Esophagus squamous epithelium (tissue), 4 donors: ENCODE measurements around the gene SLC24A3.

Source experiments
- POLR2A ChIP-seq, 4 donors: fragments of 450-650 bp; IDR thresholded peaks; one replicate each; pipeline ENCODE4 v1.6.1; 2017; ENCODE audit warnings: antibody characterized with exemption in 4 of 4, mild to moderate bottlenecking in 4 of 4, moderate library complexity in 3 of 4
- TF ChIP-seq, protein P1 (sequence below), 6 experiments: fragments of 450-650 bp in 4 of 6; fragments of 200-600 bp in 2 of 6; sonication (generic) in 2 of 6; IDR thresholded peaks; one replicate each; pipeline ENCODE4 v1.5.1; 2016 to 2019; ENCODE audit warnings: antibody characterized with exemption in 6 of 6, mild to moderate bottlenecking in 4 of 6, moderate library complexity in 4 of 6

DNA sequence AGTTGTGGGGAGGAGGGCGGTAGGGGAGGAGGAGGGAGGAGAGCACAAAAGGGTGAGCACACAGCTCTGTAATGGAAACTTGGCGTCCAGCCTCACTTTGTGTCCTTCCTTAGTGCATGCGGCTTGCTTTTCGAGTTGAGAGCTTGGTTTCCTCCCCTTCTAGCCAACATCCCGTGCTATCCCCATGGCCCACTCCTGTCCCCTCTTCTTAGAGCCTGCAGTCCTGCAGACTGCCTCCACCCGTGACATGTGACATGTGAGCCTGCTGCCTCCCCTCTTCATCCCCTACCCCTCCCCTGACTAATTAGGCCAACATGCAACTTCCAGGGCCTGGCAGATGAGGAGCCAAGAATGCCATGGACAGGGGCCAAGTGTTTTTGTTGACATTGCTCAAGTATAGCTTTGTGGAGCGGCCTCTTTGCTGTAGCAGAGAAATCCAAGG lies 63.2 kb downstream of the SLC24A3 start:
- TF ChIP-seq, protein P1, sequence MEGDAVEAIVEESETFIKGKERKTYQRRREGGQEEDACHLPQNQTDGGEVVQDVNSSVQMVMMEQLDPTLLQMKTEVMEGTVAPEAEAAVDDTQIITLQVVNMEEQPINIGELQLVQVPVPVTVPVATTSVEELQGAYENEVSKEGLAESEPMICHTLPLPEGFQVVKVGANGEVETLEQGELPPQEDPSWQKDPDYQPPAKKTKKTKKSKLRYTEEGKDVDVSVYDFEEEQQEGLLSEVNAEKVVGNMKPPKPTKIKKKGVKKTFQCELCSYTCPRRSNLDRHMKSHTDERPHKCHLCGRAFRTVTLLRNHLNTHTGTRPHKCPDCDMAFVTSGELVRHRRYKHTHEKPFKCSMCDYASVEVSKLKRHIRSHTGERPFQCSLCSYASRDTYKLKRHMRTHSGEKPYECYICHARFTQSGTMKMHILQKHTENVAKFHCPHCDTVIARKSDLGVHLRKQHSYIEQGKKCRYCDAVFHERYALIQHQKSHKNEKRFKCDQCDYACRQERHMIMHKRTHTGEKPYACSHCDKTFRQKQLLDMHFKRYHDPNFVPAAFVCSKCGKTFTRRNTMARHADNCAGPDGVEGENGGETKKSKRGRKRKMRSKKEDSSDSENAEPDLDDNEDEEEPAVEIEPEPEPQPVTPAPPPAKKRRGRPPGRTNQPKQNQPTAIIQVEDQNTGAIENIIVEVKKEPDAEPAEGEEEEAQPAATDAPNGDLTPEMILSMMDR (IDR thresholded peaks at IDR 0.05) = no peak
- no peak for TF ChIP-seq POLR2A (IDR thresholded peaks at IDR 0.05)
